Colonic mucosa (tissue), 4 donors: ENCODE data around the gene TMEM43. TPM values are rescaled to one million over a fixed set of nuclear protein-coding genes. Genes with fewer than 3 reads are reported as not detected.

Experiments
- DNase-seq: peaks from one replicate; pipeline ENCODE4 v3.0.0-alpha.2; 2020
- H3K27ac ChIP-seq: fragments of 200-600 bp; one replicate; pipeline ENCODE4 v1.8.0; 2021
- H3K27me3 ChIP-seq: fragments of 200-600 bp; one replicate; pipeline ENCODE4 v1.8.0; 2021
- H3K36me3 ChIP-seq: fragments of 200-600 bp; one replicate; pipeline ENCODE4 v1.8.0; 2021
- H3K4me1 ChIP-seq: fragments of 200-600 bp; one replicate; pipeline ENCODE4 v1.8.0; 2021; ENCODE audit warnings: mild to moderate bottlenecking
- H3K4me3 ChIP-seq: fragments of 200-600 bp; one replicate; pipeline ENCODE4 v1.8.0; 2021
- H3K9ac ChIP-seq, 2 donors: one replicate each; pipeline ENCODE4 v1.7.0; 2013; ENCODE audit warnings: control low read depth in 2 of 2, low read depth in 2 of 2, low read length in 2 of 2
- H3K9me3 ChIP-seq: fragments of 200-600 bp; one replicate; pipeline ENCODE4 v1.8.0; 2021
- intact Hi-C: fragments of 100-400 bp; cut with DNase I; formaldehyde crosslinking; loops from one replicate; pipeline ENCODE4 v1.14.1; 2022
- total RNA-seq, 2 donors: library from RNA; stranded (reverse); fragmentation: NEBNext Ultra II Directional in 1 of 2; extraction: Animal tissue kit (Norgen Biotek cat#: 25700) in 1 of 2; gene quantifications; one replicate each; pipeline ENCODE4 v1.2.1, GENCODE V29; 2021
- TF ChIP-seq, protein P1 (sequence below): fragments of 200-600 bp; IDR thresholded peaks from one replicate; pipeline ENCODE4 v1.8.0; 2022; ENCODE audit warnings: antibody characterized with exemption, mild to moderate bottlenecking
- donor health status: healthy.
- donor health status: DM: no; HTN: no; CAD: no.
- donor health status: DM: no; HTN: no; CAD: no.

The TMEM43 gene
- total RNA-seq, 2 donors from 2014 or later: 25.4 to 31.1 TPM

DNA sequence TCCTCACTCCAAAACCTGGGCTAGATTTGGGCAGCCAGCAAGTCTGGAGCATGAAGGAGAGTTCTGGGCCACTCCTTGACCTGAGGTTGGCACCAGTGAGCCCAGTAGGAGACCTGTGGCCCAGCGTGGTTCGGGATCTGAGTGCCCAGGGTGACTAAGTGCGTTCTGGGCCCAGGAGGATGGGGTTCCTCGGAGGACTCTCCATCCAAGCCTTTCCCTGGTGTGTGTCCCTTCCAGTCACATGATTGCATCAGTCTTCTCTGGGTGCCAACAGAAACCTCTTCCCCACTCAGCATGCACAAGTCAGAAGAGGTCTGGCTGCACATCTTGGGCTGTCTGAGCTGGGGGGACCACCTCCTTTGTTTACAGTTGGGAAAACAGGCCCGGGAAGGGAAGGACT, 14.9 kb downstream of the TMEM43 start:
- H3K9ac ChIP-seq: no peak overlapping the region
- H3K27ac ChIP-seq: no peak overlapping the region
- DNase-seq: no peak
- H3K27me3 ChIP-seq: no peaks in the 10 kb centered on the region
- intact Hi-C loops: no loop called here
- peaks cover 14% of the 10 kb centered on the region for H3K36me3 ChIP-seq
- H3K4me1 ChIP-seq: peaks cover 6% of the 10 kb centered on the region
- no peak overlapping the region for H3K4me3 ChIP-seq
- TF ChIP-seq, protein P1, sequence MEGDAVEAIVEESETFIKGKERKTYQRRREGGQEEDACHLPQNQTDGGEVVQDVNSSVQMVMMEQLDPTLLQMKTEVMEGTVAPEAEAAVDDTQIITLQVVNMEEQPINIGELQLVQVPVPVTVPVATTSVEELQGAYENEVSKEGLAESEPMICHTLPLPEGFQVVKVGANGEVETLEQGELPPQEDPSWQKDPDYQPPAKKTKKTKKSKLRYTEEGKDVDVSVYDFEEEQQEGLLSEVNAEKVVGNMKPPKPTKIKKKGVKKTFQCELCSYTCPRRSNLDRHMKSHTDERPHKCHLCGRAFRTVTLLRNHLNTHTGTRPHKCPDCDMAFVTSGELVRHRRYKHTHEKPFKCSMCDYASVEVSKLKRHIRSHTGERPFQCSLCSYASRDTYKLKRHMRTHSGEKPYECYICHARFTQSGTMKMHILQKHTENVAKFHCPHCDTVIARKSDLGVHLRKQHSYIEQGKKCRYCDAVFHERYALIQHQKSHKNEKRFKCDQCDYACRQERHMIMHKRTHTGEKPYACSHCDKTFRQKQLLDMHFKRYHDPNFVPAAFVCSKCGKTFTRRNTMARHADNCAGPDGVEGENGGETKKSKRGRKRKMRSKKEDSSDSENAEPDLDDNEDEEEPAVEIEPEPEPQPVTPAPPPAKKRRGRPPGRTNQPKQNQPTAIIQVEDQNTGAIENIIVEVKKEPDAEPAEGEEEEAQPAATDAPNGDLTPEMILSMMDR: no peak
- H3K9me3 ChIP-seq: no peaks in the 10 kb centered on the region

DNA sequence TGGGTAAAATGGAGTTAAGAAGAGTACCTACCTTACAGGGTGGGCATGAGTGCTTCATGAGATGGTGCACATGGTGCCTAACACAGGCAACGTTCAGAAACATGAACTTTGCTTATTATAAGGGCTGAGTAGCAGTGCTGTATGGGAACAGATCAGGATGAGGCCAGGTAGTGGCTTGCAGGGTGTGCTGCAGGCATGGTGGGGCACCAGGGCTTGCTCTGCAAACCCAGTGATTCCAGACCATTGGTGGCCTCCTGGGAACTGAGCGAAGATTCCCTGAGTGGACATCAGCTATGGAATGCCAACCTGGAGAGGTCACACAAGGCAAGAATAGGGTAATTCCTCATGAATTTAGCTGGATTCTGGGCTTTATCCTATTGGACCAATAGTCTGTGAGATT, 15.8 kb downstream of the TMEM43 start:
- TF ChIP-seq, protein P1: no peak
- Histone ChIP-seq H3K36me3 (peaks cover 11% of the 10 kb centered on the region), H3K4me1 (peaks cover 11% of the 10 kb centered on the region), H3K27me3 (no peaks in the 10 kb centered on the region), H3K9me3 (no peaks in the 10 kb centered on the region), H3K27ac (no peak overlapping the region), H3K9ac (no peak overlapping the region), H3K4me3 (no peak overlapping the region)
- DNase-seq: no peak
- intact Hi-C loops: no loop called here

DNA sequence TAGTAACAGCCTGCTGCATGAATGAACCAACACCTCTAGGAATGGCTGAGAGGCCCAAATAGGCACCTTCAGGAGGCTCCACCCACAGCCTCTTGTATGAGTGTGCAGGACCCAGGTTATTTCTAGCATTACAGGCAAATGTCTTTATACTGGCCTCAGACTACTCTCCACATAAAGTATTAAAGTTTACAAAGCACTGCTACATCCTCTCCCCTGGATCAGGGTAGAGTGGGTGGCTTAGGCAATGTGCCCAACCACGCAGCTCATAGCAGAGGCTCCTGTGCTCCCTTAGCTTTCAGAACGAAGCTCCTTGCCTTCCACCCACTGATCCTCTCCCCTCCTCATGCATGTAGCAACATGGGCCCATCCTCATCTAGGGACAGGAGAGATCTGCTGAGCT, 16.3 kb downstream of the TMEM43 start:
- Histone ChIP-seq H3K27me3 (no peaks in the 10 kb centered on the region), H3K27ac (no peak overlapping the region), H3K36me3 (peaks cover 7% of the 10 kb centered on the region), H3K4me3 (no peak overlapping the region), H3K9me3 (no peaks in the 10 kb centered on the region), H3K4me1 (peaks cover 11% of the 10 kb centered on the region), H3K9ac (no peak overlapping the region)
- no peak for DNase-seq
- intact Hi-C loops: no loop called here
- TF ChIP-seq, protein P1: no peak

DNA sequence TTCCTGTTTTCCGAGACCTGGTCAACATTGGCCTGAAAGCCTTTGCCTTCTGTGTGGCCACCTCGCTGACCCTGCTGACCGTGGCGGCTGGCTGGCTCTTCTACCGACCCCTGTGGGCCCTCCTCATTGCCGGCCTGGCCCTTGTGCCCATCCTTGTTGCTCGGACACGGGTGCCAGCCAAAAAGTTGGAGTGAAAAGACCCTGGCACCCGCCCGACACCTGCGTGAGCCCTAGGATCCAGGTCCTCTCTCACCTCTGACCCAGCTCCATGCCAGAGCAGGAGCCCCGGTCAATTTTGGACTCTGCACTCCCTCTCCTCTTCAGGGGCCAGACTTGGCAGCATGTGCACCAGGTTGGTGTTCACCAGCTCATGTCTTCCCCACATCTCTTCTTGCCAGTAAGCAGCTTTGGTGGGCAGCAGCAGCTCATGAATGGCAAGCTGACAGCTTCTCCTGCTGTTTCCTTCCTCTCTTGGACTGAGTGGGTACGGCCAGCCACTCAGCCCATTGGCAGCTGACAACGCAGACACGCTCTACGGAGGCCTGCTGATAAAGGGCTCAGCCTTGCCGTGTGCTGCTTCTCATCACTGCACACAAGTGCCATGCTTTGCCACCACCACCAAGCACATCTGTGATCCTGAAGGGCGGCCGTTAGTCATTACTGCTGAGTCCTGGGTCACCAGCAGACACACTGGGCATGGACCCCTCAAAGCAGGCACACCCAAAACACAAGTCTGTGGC, 16.9 kb downstream of the TMEM43 start:
- H3K9ac ChIP-seq: no peak overlapping the region
- no peak overlapping the region for H3K4me3 ChIP-seq
- H3K36me3 ChIP-seq: peaks cover 4% of the 10 kb centered on the region
- intact Hi-C loops: no loop called here
- no peaks in the 10 kb centered on the region for H3K27me3 ChIP-seq
- DNase-seq: no peak
- no peak overlapping the region for H3K27ac ChIP-seq
- no peaks in the 10 kb centered on the region for H3K9me3 ChIP-seq
- peaks cover 11% of the 10 kb centered on the region for H3K4me1 ChIP-seq
- TF ChIP-seq, protein P1: no peak

DNA sequence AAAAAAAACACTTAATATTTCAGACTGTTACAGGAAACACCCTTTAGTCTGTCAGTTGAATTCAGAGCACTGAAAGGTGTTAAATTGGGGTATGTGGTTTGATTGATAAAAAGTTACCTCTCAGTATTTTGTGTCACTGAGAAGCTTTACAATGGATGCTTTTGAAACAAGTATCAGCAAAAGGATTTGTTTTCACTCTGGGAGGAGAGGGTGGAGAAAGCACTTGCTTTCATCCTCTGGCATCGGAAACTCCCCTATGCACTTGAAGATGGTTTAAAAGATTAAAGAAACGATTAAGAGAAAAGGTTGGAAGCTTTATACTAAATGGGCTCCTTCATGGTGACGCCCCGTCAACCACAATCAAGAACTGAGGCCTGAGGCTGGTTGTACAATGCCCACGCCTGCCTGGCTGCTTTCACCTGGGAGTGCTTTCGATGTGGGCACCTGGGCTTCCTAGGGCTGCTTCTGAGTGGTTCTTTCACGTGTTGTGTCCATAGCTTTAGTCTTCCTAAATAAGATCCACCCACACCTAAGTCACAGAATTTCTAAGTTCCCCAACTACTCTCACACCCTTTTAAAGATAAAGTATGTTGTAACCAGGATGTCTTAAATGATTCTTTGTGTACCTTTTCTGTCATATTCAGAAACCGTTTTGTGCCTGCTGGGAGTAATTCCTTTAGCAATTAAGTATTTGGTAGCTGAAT, 17.9 kb downstream of the TMEM43 start:
- Histone ChIP-seq H3K27me3 (no peaks in the 10 kb centered on the region), H3K27ac (peak overlapping the region; percentile 3), H3K9me3 (no peaks in the 10 kb centered on the region), H3K4me3 (no peak overlapping the region), H3K4me1 (peaks cover 11% of the 10 kb centered on the region), H3K36me3 (peaks cover 3% of the 10 kb centered on the region), H3K9ac (no peak overlapping the region)
- TF ChIP-seq, protein P1: no peak
- no peak for DNase-seq
- intact Hi-C loops: no loop called here
